Spleen (tissue), 7 donors: Measurements from ENCODE around the gene LRMDA.

ENCODE experiments used
- CTCF ChIP-seq, 11 experiments: fragments of 200-600 bp in 7 of 11; fragments of 450-650 bp in 4 of 11; sonication (generic) in 4 of 11; IDR thresholded peaks in 8 of 11; conservative IDR thresholded peaks in 3 of 11; 1 replicate in 7 of 11; 2 replicates in 4 of 11; pipeline versions ENCODE4 v1.4.0 to v1.8.0; 2016 to 2021; ENCODE audit warnings: antibody characterized with exemption in 11 of 11, inconsistent platforms in 4 of 11, mild to moderate bottlenecking in 1 of 11
- POLR2A ChIP-seq, 3 donors: fragments of 450-650 bp; IDR thresholded peaks; one replicate each; pipeline ENCODE4 v1.5.1; 2017; ENCODE audit warnings: antibody characterized with exemption in 3 of 3, mild to moderate bottlenecking in 1 of 3
- donor health status: DM: no; HTN: no; CAD: no; lungs with moderate emphysema.
- donor health status: DM: no; HTN: no; CAD: no.
- donor health status: DM: no; HTN: no; CAD: no.

DNA sequence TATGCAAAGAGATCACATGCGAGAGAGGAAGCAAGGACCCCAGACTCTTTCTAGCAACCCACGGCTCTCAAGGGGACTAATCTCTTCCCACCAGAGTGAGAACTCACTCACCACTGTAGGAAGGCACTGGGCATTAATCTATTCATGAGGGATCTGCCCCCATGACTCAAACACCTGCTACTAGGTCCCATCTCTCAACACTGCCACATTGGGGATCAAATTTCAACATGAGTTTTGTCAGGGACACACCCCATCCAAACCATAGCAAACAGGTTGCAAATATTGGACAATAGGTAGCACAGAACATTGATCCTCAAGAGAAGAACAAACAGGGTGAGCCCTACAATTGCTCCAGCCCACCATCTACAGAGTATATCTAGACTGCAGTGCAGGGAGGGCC, 740.6 kb downstream of the LRMDA start:
- no peak for TF ChIP-seq CTCF (IDR thresholded peaks at IDR 0.05 in 8 of 11, conservative IDR thresholded peaks at IDR 0.05 in 3 of 11)
- no peak for TF ChIP-seq POLR2A (IDR thresholded peaks at IDR 0.05)
